ENCODE results near the gene FLNB. TPM values are rescaled to one million over a fixed set of nuclear protein-coding genes. Genes with fewer than 3 reads are reported as not detected.
A peak's percentile ranks its signal among the peaks of the same experiment; 100 is the strongest.

FLNB gene
- polyA plus RNA-seq, 4 donors = 137 to 335 (median 205) TPM

DNA sequence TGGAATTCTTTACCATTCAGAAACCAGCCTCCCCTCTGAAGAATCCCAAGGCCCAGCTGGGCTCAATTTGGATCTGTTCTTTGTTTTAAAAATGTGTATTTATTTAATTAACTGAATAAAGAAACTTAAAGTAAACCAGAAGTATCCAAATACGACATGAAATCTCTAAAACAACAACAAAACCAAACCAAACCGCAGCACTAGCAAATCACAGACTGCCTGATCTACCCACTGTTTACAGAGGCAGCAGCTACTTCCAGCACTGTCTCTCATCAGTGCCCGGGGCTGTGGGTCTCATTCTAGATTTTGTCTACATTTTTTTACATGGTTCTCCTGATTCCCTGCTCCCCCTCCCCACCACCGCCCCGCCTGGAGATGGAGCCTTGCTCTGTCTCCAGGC lies 2.3 kb downstream of the FLNB start:
- no peaks in the 10 kb centered on the region for H3K27me3 ChIP-seq (ENCODE audit: control insufficient read depth in 3 of 3, insufficient read depth in 3 of 3, low read length in 3 of 3)
- 17 to 43% (median 24%) methylated on average over 5 of the region's 5 CpGs for WGBS, 3 donors
- H3K36me3 ChIP-seq (ENCODE audit: control insufficient read depth in 3 of 3, insufficient read depth in 2 of 3, low read depth in 1 of 3, low read length in 3 of 3) = peaks cover 0 to 12% (median 0%) of the 10 kb centered on the region in 3 donors
- peak overlapping the region; percentile 63 to 93 (median 88) for H3K27ac ChIP-seq (ENCODE audit: low read depth in 1 of 3, low read length in 2 of 3)
- FAIRE-seq (no peak), DNase-seq (peak in 1 of 2 donors; percentile 38)
- peak overlapping the region in 2 of 3 donors; percentile 73 to 99 for H3K4me3 ChIP-seq (ENCODE audit: low read depth in 1 of 3, low read length in 3 of 3)
- H3K4me1 ChIP-seq (ENCODE audit: control insufficient read depth in 3 of 3, insufficient read depth in 2 of 3, low read depth in 1 of 3, low read length in 2 of 3) = peaks cover 2 to 55% (median 7%) of the 10 kb centered on the region in 3 donors
- H3K9me3 ChIP-seq (ENCODE audit: control insufficient read depth in 2 of 2, insufficient read depth in 1 of 2, low read depth in 1 of 2, low read length in 1 of 2) = no peaks in the 10 kb centered on the region

DNA sequence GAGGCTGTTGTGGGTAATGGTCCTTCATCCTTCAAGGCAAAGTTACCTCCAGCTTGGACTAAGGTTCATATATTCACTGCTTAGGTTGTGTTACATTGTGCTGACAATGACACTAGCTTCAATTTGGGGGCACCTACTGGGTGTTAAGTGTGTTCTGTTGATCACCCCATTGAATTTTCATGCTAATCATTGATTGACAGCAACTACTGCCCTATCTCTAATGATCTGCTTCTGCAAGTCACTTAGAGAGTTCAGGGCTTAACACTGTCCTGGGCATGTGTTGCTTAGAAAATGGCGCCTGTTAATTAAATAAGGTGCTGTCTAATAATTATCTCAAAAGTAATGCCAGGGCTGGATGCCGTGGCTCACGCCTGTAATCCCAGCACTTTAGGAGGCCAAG lies 3.4 kb downstream of the FLNB start:
- 28 to 69% (median 48%) methylated on average over 3 of the region's 3 CpGs for WGBS, 3 donors
- Histone ChIP-seq H3K36me3 (ENCODE audit: control insufficient read depth in 3 of 3, insufficient read depth in 2 of 3, low read depth in 1 of 3, low read length in 3 of 3) (peaks cover 0 to 16% (median 0%) of the 10 kb centered on the region in 3 donors), H3K27ac (ENCODE audit: low read depth in 1 of 3, low read length in 2 of 3) (peak overlapping the region; percentile 63 to 93 (median 88)), H3K4me1 (ENCODE audit: control insufficient read depth in 3 of 3, insufficient read depth in 2 of 3, low read depth in 1 of 3, low read length in 2 of 3) (peaks cover 2 to 58% (median 7%) of the 10 kb centered on the region in 3 donors), H3K4me3 (ENCODE audit: low read depth in 1 of 3, low read length in 3 of 3) (peak overlapping the region in 2 of 3 donors; percentile 24 to 73), H3K27me3 (ENCODE audit: control insufficient read depth in 3 of 3, insufficient read depth in 3 of 3, low read length in 3 of 3) (no peaks in the 10 kb centered on the region), H3K9me3 (ENCODE audit: control insufficient read depth in 2 of 2, insufficient read depth in 1 of 2, low read depth in 1 of 2, low read length in 1 of 2) (no peaks in the 10 kb centered on the region)
- DNase-seq (no peak), FAIRE-seq (no peak)

DNA sequence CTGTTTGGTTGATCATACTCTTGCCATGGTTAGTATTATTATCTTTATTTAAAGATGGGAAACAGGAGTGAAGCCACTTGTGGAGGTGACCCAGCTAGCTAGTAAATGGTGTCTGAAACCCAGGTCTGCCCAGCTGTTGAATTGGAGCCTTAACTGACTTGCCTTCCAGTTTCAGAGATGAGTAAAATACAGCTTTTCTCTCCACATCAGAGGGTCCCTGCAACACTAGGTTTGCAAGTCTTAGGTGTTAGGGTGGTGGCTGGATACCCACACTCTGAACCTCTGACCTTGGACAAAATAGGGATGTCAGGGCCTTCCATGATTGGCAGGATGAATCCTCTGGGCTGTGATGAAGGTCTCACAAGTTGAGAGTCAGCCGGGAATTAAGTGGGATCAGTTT lies 4.1 kb downstream of the FLNB start:
- Histone ChIP-seq H3K4me1 (ENCODE audit: control insufficient read depth in 3 of 3, insufficient read depth in 2 of 3, low read depth in 1 of 3, low read length in 2 of 3) (peaks cover 2 to 64% (median 7%) of the 10 kb centered on the region in 3 donors), H3K36me3 (ENCODE audit: control insufficient read depth in 3 of 3, insufficient read depth in 2 of 3, low read depth in 1 of 3, low read length in 3 of 3) (peaks cover 0 to 16% (median 0%) of the 10 kb centered on the region in 3 donors), H3K9me3 (ENCODE audit: control insufficient read depth in 2 of 2, insufficient read depth in 1 of 2, low read depth in 1 of 2, low read length in 1 of 2) (no peaks in the 10 kb centered on the region), H3K27me3 (ENCODE audit: control insufficient read depth in 3 of 3, insufficient read depth in 3 of 3, low read length in 3 of 3) (no peaks in the 10 kb centered on the region), H3K4me3 (ENCODE audit: low read depth in 1 of 3, low read length in 3 of 3) (no peak overlapping the region), H3K27ac (ENCODE audit: low read depth in 1 of 3, low read length in 2 of 3) (peak overlapping the region in 1 of 3 donors; percentile 59)
- DNase-seq (no peak), FAIRE-seq (no peak)
- WGBS, 3 donors = 44 to 80% (median 70%) methylated on average over 1 of the region's 1 CpG

DNA sequence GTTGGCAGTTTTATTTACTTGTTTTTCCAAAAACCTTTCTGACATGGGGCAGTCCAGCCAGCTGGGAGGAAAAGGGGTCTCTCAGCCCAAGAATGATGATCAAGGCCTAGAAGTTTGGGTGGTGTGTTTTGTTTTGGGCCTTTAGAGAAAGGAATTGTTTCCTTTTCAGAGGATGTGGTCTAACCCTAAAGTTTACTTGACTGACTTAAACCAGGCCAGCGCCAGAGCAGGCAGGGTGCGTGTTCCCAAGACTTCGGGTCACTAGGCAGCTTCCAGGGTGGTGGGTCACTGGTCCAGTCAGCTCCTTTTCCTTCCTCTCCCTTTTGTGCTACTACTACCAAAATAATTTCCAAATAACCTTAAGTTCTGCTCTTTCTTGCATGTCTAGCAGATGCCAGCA lies 4.9 kb downstream of the FLNB start:
- no peak for FAIRE-seq
- Histone ChIP-seq H3K27ac (ENCODE audit: low read depth in 1 of 3, low read length in 2 of 3) (peak overlapping the region; percentile 16 to 65 (median 59)), H3K4me1 (ENCODE audit: control insufficient read depth in 3 of 3, insufficient read depth in 2 of 3, low read depth in 1 of 3, low read length in 2 of 3) (peaks cover 2 to 71% (median 7%) of the 10 kb centered on the region in 3 donors), H3K36me3 (ENCODE audit: control insufficient read depth in 3 of 3, insufficient read depth in 2 of 3, low read depth in 1 of 3, low read length in 3 of 3) (peaks cover 0 to 16% (median 0%) of the 10 kb centered on the region in 3 donors), H3K4me3 (ENCODE audit: low read depth in 1 of 3, low read length in 3 of 3) (no peak overlapping the region), H3K27me3 (ENCODE audit: control insufficient read depth in 3 of 3, insufficient read depth in 3 of 3, low read length in 3 of 3) (no peaks in the 10 kb centered on the region), H3K9me3 (ENCODE audit: control insufficient read depth in 2 of 2, insufficient read depth in 1 of 2, low read depth in 1 of 2, low read length in 1 of 2) (no peaks in the 10 kb centered on the region)
- 50 to 63% (median 58%) methylated on average over 3 of the region's 3 CpGs for WGBS, 3 donors
- DNase-seq = no peak

DNA sequence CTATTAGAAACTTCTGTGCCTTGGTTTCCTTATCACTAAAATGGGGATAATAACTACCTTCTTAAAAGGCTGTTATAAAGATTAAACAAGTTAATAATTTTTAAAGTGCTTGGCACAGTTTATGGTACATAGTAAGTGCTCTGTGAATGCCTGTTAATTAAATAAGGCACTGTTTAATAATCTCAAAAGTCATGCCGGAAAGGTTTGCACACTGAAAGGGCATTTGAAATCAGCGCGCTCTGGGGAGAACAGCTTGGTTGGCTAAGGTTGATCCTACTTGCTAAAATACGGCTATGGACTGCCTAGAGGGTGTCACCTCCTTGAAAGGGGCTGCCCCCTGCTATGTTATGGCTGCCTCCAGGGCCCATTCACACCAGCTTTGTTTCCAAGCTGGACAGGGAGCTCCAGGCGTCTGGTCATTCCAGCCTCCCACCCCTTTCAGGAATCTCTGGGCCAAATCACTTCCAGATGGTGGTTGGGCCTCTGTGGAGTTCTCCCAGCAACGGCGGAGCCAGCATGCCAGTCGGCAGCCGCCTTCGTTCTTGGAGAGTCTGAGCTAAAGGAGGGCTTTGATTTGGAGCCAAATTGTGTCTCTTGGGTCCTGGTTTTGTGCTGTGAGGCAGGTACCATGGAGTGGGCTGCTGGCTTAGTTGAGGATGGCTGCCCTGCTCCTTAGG lies 5.9 kb downstream of the FLNB start:
- H3K27ac ChIP-seq (ENCODE audit: low read depth in 1 of 3, low read length in 2 of 3) = peak overlapping the region; percentile 59 to 81 (median 79)
- DNase-seq (peak; percentile 34 to 84), FAIRE-seq (no peak)
- H3K36me3 ChIP-seq (ENCODE audit: control insufficient read depth in 3 of 3, insufficient read depth in 2 of 3, low read depth in 1 of 3, low read length in 3 of 3) = peaks cover 0 to 19% (median 0%) of the 10 kb centered on the region in 3 donors
- peaks cover 5 to 80% (median 9%) of the 10 kb centered on the region in 3 donors for H3K4me1 ChIP-seq (ENCODE audit: control insufficient read depth in 3 of 3, insufficient read depth in 2 of 3, low read depth in 1 of 3, low read length in 2 of 3)
- peak overlapping the region in 1 of 3 donors; percentile 33 for H3K4me3 ChIP-seq (ENCODE audit: low read depth in 1 of 3, low read length in 3 of 3)
- WGBS, 3 donors = 24 to 46% (median 36%) methylated on average over 10 of the region's 10 CpGs
- no peaks in the 10 kb centered on the region for H3K9me3 ChIP-seq (ENCODE audit: control insufficient read depth in 2 of 2, insufficient read depth in 1 of 2, low read depth in 1 of 2, low read length in 1 of 2)
- H3K27me3 ChIP-seq (ENCODE audit: control insufficient read depth in 3 of 3, insufficient read depth in 3 of 3, low read length in 3 of 3) = no peaks in the 10 kb centered on the region

DNA sequence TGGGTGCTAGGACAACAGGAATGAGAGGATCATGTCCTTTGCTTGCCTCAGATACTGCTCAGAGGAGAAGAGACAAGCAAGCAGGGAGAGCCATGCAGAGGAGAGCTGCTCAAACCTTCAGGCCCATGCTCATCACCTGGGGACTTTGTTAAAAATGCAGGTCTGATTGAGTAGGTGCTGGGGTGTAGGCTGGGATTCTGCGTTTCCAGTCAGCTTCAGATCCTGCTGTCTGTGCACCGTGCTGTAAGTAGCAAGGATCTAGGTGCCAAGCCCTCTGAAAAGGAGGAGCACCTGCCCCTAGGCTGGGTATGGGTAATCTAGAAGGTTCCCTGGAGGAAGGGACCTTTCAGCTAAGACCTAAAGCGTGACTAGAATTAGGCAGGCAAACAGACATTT lies 7.3 kb downstream of the FLNB start:
- H3K27ac ChIP-seq (ENCODE audit: low read depth in 1 of 3, low read length in 2 of 3) = no peak overlapping the region
- no peak for FAIRE-seq
- peaks cover 0 to 23% (median 0%) of the 10 kb centered on the region in 3 donors for H3K36me3 ChIP-seq (ENCODE audit: control insufficient read depth in 3 of 3, insufficient read depth in 2 of 3, low read depth in 1 of 3, low read length in 3 of 3)
- H3K9me3 ChIP-seq (ENCODE audit: control insufficient read depth in 2 of 2, insufficient read depth in 1 of 2, low read depth in 1 of 2, low read length in 1 of 2) = no peaks in the 10 kb centered on the region
- H3K4me1 ChIP-seq (ENCODE audit: control insufficient read depth in 3 of 3, insufficient read depth in 2 of 3, low read depth in 1 of 3, low read length in 2 of 3) = peaks cover 10 to 90% (median 13%) of the 10 kb centered on the region in 3 donors
- WGBS, 3 donors = 35 to 68% (median 48%) methylated on average over 3 of the region's 3 CpGs
- no peak overlapping the region for H3K4me3 ChIP-seq (ENCODE audit: low read depth in 1 of 3, low read length in 3 of 3)
- no peak for DNase-seq
- H3K27me3 ChIP-seq (ENCODE audit: control insufficient read depth in 3 of 3, insufficient read depth in 3 of 3, low read length in 3 of 3) = no peaks in the 10 kb centered on the region

DNA sequence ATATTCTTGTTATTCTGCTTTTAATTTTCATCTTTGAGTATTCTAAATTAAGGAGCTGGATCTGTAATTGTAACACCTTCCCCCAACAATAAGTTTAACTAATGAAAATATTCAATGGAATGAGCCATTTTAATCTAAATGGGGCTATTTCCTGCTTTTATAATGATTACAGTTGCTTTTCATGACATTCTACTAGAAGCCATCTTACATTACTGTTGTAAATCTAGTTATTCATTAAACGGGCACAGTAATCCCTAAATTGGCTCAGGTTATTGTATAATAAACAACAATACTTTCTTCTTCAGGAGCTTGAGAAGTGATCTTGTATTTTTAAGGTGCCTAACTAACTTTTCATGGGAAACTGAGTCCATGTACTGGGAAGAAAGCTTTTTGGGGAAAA lies 8.5 kb downstream of the FLNB start:
- no peaks in the 10 kb centered on the region for H3K9me3 ChIP-seq (ENCODE audit: control insufficient read depth in 2 of 2, insufficient read depth in 1 of 2, low read depth in 1 of 2, low read length in 1 of 2)
- WGBS, 3 donors = 18 to 42% (median 20%) methylated on average over 1 of the region's 1 CpG
- H3K4me3 ChIP-seq (ENCODE audit: low read depth in 1 of 3, low read length in 3 of 3) = no peak overlapping the region
- peak; percentile 54 to 69 for DNase-seq
- peaks cover 0 to 23% (median 0%) of the 10 kb centered on the region in 3 donors for H3K36me3 ChIP-seq (ENCODE audit: control insufficient read depth in 3 of 3, insufficient read depth in 2 of 3, low read depth in 1 of 3, low read length in 3 of 3)
- no peak for FAIRE-seq
- peaks cover 10 to 90% (median 20%) of the 10 kb centered on the region in 3 donors for H3K4me1 ChIP-seq (ENCODE audit: control insufficient read depth in 3 of 3, insufficient read depth in 2 of 3, low read depth in 1 of 3, low read length in 2 of 3)
- no peaks in the 10 kb centered on the region for H3K27me3 ChIP-seq (ENCODE audit: control insufficient read depth in 3 of 3, insufficient read depth in 3 of 3, low read length in 3 of 3)
- H3K27ac ChIP-seq (ENCODE audit: low read depth in 1 of 3, low read length in 2 of 3) = peak overlapping the region in 1 of 3 donors; percentile 5

DNA sequence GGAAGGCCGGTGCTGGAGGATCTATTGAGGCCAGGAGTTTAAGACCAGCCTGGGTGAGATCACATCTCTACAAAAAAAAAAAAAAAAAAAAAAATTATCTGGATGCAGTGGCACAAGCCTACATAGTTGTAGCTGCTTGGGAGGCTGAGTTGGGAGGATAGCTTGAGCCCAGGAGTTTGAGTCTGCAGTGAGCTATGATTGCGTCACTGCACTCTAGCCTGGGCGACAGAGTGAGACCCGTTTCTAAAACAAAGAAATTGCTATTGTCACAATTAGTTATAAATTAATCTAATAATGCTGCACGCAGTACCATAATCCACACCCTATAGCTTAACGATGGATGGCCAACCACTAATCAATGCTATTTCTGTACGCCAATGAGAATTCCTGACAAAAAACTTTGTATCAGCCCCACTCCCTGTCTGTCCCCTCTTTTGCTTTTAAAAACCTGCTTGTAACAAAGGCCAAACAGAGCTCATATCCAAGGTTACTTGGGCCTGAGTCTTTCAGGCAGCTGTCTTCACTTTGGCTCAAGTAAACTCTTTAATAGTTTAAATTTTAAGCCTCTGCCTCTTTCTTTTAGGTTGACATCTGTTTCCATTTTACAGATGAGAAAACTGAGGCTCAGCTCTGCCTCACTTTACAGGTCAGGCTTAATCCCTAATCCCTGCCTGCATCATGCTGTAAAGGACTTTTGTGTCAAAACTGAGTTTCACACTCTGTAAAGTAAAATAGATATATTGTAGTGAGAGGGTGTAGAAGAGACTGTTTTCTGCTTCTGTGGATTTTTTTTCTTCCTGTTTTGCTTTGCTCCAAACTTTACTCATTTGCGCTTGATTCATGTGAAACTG lies 10.9 kb downstream of the FLNB start:
- DNase-seq = peak in 1 of 2 donors; percentile 39
- Histone ChIP-seq H3K4me3 (ENCODE audit: low read depth in 1 of 3, low read length in 3 of 3) (no peak overlapping the region), H3K27ac (ENCODE audit: low read depth in 1 of 3, low read length in 2 of 3) (peak overlapping the region; percentile 8 to 41 (median 27)), H3K27me3 (ENCODE audit: control insufficient read depth in 3 of 3, insufficient read depth in 3 of 3, low read length in 3 of 3) (no peaks in the 10 kb centered on the region), H3K9me3 (ENCODE audit: control insufficient read depth in 2 of 2, insufficient read depth in 1 of 2, low read depth in 1 of 2, low read length in 1 of 2) (no peaks in the 10 kb centered on the region), H3K36me3 (ENCODE audit: control insufficient read depth in 3 of 3, insufficient read depth in 2 of 3, low read depth in 1 of 3, low read length in 3 of 3) (peaks cover 0 to 27% (median 0%) of the 10 kb centered on the region in 3 donors), H3K4me1 (ENCODE audit: control insufficient read depth in 3 of 3, insufficient read depth in 2 of 3, low read depth in 1 of 3, low read length in 2 of 3) (peaks cover 8 to 70% (median 16%) of the 10 kb centered on the region in 3 donors)
- WGBS, 3 donors = 36 to 61% (median 43%) methylated on average over 8 of the region's 8 CpGs
- FAIRE-seq = no peak
